Transverse colon (tissue), 4 donors: ENCODE measurements around the gene CTDNEP1.
A peak's percentile ranks its signal among the peaks of the same experiment; 100 is the strongest.

Experiments
- POLR2A ChIP-seq: fragments of 450-650 bp; IDR thresholded peaks from one replicate; pipeline ENCODE4 v1.6.1; 2016; ENCODE audit warnings: antibody characterized with exemption, mild to moderate bottlenecking, moderate library complexity
- POLR2AphosphoS5 ChIP-seq, 3 donors: sonication (generic); formaldehyde crosslinking; IDR thresholded peaks; one replicate each; pipeline ENCODE4 v1.6.1; 2016; ENCODE audit warnings: antibody characterized with exemption in 3 of 3
- TF ChIP-seq, protein P1 (sequence below), 5 experiments: fragments of 200-600 bp in 3 of 5; fragments of 450-650 bp in 2 of 5; sonication (generic) in 3 of 5; IDR thresholded peaks; 1 replicate in 2 of 5; 2 replicates in 3 of 5; pipeline ENCODE4 v1.5.1; 2016 to 2017; ENCODE audit warnings: antibody characterized with exemption in 5 of 5, inconsistent platforms in 3 of 5, mild to moderate bottlenecking in 2 of 5, moderate library complexity in 1 of 5

DNA sequence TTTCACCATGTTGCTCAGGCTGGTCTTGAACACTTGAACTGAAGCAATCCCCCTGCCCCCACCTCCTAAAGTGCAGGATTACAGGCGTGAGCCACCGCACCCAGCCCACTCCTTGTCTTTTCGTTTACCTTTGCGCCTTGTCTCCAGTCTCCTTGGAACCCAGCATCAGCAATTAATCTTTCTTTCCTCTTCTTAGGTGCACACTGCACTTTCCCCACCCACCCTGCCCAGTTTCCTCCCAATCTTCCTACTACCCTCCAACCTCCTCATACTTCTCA is 12.2 kb upstream of the CTDNEP1 start:
- TF ChIP-seq POLR2A, result no peak
- TF ChIP-seq, protein P1, sequence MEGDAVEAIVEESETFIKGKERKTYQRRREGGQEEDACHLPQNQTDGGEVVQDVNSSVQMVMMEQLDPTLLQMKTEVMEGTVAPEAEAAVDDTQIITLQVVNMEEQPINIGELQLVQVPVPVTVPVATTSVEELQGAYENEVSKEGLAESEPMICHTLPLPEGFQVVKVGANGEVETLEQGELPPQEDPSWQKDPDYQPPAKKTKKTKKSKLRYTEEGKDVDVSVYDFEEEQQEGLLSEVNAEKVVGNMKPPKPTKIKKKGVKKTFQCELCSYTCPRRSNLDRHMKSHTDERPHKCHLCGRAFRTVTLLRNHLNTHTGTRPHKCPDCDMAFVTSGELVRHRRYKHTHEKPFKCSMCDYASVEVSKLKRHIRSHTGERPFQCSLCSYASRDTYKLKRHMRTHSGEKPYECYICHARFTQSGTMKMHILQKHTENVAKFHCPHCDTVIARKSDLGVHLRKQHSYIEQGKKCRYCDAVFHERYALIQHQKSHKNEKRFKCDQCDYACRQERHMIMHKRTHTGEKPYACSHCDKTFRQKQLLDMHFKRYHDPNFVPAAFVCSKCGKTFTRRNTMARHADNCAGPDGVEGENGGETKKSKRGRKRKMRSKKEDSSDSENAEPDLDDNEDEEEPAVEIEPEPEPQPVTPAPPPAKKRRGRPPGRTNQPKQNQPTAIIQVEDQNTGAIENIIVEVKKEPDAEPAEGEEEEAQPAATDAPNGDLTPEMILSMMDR (IDR thresholded peaks at IDR 0.05), result no peak
- peak in 1 of 3 donors; percentile 52 for TF ChIP-seq POLR2AphosphoS5 (IDR thresholded peaks at IDR 0.05)
